Measurements from ENCODE around the gene EPB41L4B.

GRCh38 chr9:109256336-109256735, 64.5 kb downstream of the EPB41L4B start:
- no peak for TF ChIP-seq CTCF (IDR thresholded peaks at IDR 0.05)
- TF ChIP-seq POLR2A (IDR thresholded peaks at IDR 0.05) = no peak

Data from body of pancreas (tissue), 4 donors.